Measurements from ENCODE around the gene KLHDC4. TPM values are rescaled to one million over a fixed set of nuclear protein-coding genes. Genes with fewer than 3 reads are reported as not detected.
"Not testable (repeated sequence)": the region's sequence is repeated elsewhere in the genome, so short reads cannot be mapped to it uniquely, and the experiment has no call there.

KLHDC4 gene
- total RNA-seq, 1 donor from 2014 or later, result 29.8 TPM

- not testable (repeated sequence) for H4K20me1 ChIP-seq (ENCODE audit: insufficient read depth, low read length); H3K4me3 Mint-ChIP-seq (ENCODE audit: unreplicated experiment); H3K9me3 ChIP-seq (ENCODE audit: insufficient read depth, low read depth, low read length); H3K27ac Mint-ChIP-seq (ENCODE audit: unreplicated experiment); H3K4me1 Mint-ChIP-seq (ENCODE audit: low read depth, unreplicated experiment); H3K27ac ChIP-seq (ENCODE audit: low read depth, low read length); H3K4me3 ChIP-seq (ENCODE audit: insufficient read depth, low read depth, low read length); H3K36me3 Mint-ChIP-seq (ENCODE audit: low read depth, unreplicated experiment); H3K9ac ChIP-seq (ENCODE audit: low read length); H3K4me2 ChIP-seq (ENCODE audit: low read length); H3K36me3 ChIP-seq (ENCODE audit: insufficient read depth, low read length); DNase-seq (ENCODE audit: low read depth); H3K27me3 Mint-ChIP-seq (ENCODE audit: low read depth, unreplicated experiment); FAIRE-seq; H2AFZ ChIP-seq (ENCODE audit: low read depth, low read length); H3K27me3 ChIP-seq (ENCODE audit: insufficient read depth, low read length); H3K9me3 Mint-ChIP-seq (ENCODE audit: unreplicated experiment)
- peaks cover 30% of the 10 kb centered on the region for H3K79me2 ChIP-seq (ENCODE audit: insufficient read depth, low read length)
- peaks cover 12% of the 10 kb centered on the region for H3K4me1 ChIP-seq (ENCODE audit: insufficient read depth, low read length)
Measured at GRCh38 chr16:87767456-87767855, 1.7 kb upstream of the KLHDC4 start.

DNA sequence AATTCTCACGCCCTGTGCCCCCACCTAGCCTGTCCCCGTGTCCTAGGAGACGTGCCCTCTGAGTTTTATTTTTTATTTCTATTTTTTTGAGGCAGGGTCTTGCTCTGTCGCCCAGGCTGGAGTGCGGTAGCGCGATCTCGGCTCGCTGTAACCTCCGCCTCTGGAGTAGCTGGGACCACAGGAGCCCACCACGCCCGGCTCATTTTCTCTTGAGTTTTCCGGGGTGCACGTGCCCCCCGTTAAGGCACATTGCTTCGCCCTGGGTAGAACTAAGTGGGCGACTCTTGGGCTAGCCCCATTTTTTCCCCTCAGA lies 655 bp upstream of the KLHDC4 start:
- H3K27ac Mint-ChIP-seq (ENCODE audit: unreplicated experiment), result peak overlapping the region; percentile 96
- peaks cover 2% of the 10 kb centered on the region for H3K36me3 Mint-ChIP-seq (ENCODE audit: low read depth, unreplicated experiment)
- Histone ChIP-seq H3K36me3 (ENCODE audit: insufficient read depth, low read length) (peaks cover 10% of the 10 kb centered on the region), H3K27ac (ENCODE audit: low read depth, low read length) (peak overlapping the region; percentile 89), H3K4me2 (ENCODE audit: low read length) (peak overlapping the region; percentile 95), H4K20me1 (ENCODE audit: insufficient read depth, low read length) (peaks cover 9% of the 10 kb centered on the region), H3K4me1 (ENCODE audit: insufficient read depth, low read length) (peaks cover 12% of the 10 kb centered on the region), H3K27me3 (ENCODE audit: insufficient read depth, low read length) (no peaks in the 10 kb centered on the region), H3K9ac (ENCODE audit: low read length) (peak overlapping the region; percentile 94), H3K79me2 (ENCODE audit: insufficient read depth, low read length) (peaks cover 35% of the 10 kb centered on the region), H2AFZ (ENCODE audit: low read depth, low read length) (peak overlapping the region; percentile 87), H3K4me3 (ENCODE audit: insufficient read depth, low read depth, low read length) (peak overlapping the region; percentile 87), H3K9me3 (ENCODE audit: insufficient read depth, low read depth, low read length) (no peaks in the 10 kb centered on the region)
- no peak for FAIRE-seq
- H3K27me3 Mint-ChIP-seq (ENCODE audit: low read depth, unreplicated experiment), result no peaks in the 10 kb centered on the region
- peak overlapping the region; percentile 100 for H3K4me3 Mint-ChIP-seq (ENCODE audit: unreplicated experiment)
- H3K4me1 Mint-ChIP-seq (ENCODE audit: low read depth, unreplicated experiment), result no peaks in the 10 kb centered on the region
- TF ChIP-seq CTCF (IDR thresholded peaks at IDR 0.05; ENCODE audit: insufficient read depth, low read depth, low read length) (no peak), EZH2 (IDR thresholded peaks at IDR 0.05; ENCODE audit: insufficient read depth, low read length) (no peak)
- no peaks in the 10 kb centered on the region for H3K9me3 Mint-ChIP-seq (ENCODE audit: unreplicated experiment)
- DNase-seq (ENCODE audit: low read depth), result no peak

- Histone ChIP-seq H3K36me3 (ENCODE audit: insufficient read depth, low read length) (peaks cover 13% of the 10 kb centered on the region), H3K9me3 (ENCODE audit: insufficient read depth, low read depth, low read length) (no peaks in the 10 kb centered on the region), H3K4me1 (ENCODE audit: insufficient read depth, low read length) (peaks cover 12% of the 10 kb centered on the region), H3K4me3 (ENCODE audit: insufficient read depth, low read depth, low read length) (peak overlapping the region; percentile 87), H3K27ac (ENCODE audit: low read depth, low read length) (peak overlapping the region; percentile 89), H3K27me3 (ENCODE audit: insufficient read depth, low read length) (no peaks in the 10 kb centered on the region), H3K4me2 (ENCODE audit: low read length) (peak overlapping the region; percentile 95), H2AFZ (ENCODE audit: low read depth, low read length) (peak overlapping the region; percentile 87), H4K20me1 (ENCODE audit: insufficient read depth, low read length) (peaks cover 9% of the 10 kb centered on the region), H3K9ac (ENCODE audit: low read length) (peak overlapping the region; percentile 94), H3K79me2 (ENCODE audit: insufficient read depth, low read length) (peaks cover 35% of the 10 kb centered on the region)
- H3K36me3 Mint-ChIP-seq (ENCODE audit: low read depth, unreplicated experiment), result peaks cover 2% of the 10 kb centered on the region
- H3K4me3 Mint-ChIP-seq (ENCODE audit: unreplicated experiment), result peak overlapping the region; percentile 100
- no peak overlapping the region for H3K27ac Mint-ChIP-seq (ENCODE audit: unreplicated experiment)
- H3K27me3 Mint-ChIP-seq (ENCODE audit: low read depth, unreplicated experiment), result no peaks in the 10 kb centered on the region
- no peak for DNase-seq (ENCODE audit: low read depth)
- H3K4me1 Mint-ChIP-seq (ENCODE audit: low read depth, unreplicated experiment), result no peaks in the 10 kb centered on the region
- no peak for FAIRE-seq
- TF ChIP-seq CTCF (IDR thresholded peaks at IDR 0.05; ENCODE audit: insufficient read depth, low read depth, low read length) (no peak), EZH2 (IDR thresholded peaks at IDR 0.05; ENCODE audit: insufficient read depth, low read length) (no peak)
- no peaks in the 10 kb centered on the region for H3K9me3 Mint-ChIP-seq (ENCODE audit: unreplicated experiment)
Measured at GRCh38 chr16:87765473-87765775, 362 bp downstream of the KLHDC4 start.

Measured in astrocyte (in vitro differentiated cells and primary cell).